Measurements from ENCODE around the gene PRKCI.
A peak's percentile ranks its signal among the peaks of the same experiment; 100 is the strongest.

The PRKCI gene

GRCh38 chr3:170346481-170347392, 124.5 kb downstream of the PRKCI start:
- DNase-seq, result peak; percentile 53

- no peak for DNase-seq
Measured at GRCh38 chr3:170350515-170351413, 128.5 kb downstream of the PRKCI start.

GRCh38 chr3:170352936-170353335, 130.7 kb downstream of the PRKCI start:
- no peak for DNase-seq

- DNase-seq, result no peak
Measured at GRCh38 chr3:170353485-170353884, 131.3 kb downstream of the PRKCI start.

- no peak for DNase-seq
Measured at GRCh38 chr3:170354760-170355159, 132.5 kb downstream of the PRKCI start.
